A673 (cell line): ENCODE results near the gene GGTA1.

Source experiments
- EZH2 ChIP-seq: fragments of 200-600 bp; sonication (generic); IDR thresholded peaks from 2 replicates; pipeline ENCODE4 v1.6.1; 2017; ENCODE audit warnings: borderline replicate concordance, low read depth, mild to moderate bottlenecking, mixed read lengths, antibody characterized with exemption, low read length; ENCODE audit not compliant: poor library complexity, severe bottlenecking
- TF ChIP-seq, protein P1 (sequence below): fragments of 300-800, 200-600 bp; sonication (generic); conservative IDR thresholded peaks from 2 replicates; pipeline ENCODE4 v1.5.1; 2017; ENCODE audit warnings: low read depth, mild to moderate bottlenecking, antibody characterized with exemption, low read length, moderate library complexity, mixed read lengths

DNA sequence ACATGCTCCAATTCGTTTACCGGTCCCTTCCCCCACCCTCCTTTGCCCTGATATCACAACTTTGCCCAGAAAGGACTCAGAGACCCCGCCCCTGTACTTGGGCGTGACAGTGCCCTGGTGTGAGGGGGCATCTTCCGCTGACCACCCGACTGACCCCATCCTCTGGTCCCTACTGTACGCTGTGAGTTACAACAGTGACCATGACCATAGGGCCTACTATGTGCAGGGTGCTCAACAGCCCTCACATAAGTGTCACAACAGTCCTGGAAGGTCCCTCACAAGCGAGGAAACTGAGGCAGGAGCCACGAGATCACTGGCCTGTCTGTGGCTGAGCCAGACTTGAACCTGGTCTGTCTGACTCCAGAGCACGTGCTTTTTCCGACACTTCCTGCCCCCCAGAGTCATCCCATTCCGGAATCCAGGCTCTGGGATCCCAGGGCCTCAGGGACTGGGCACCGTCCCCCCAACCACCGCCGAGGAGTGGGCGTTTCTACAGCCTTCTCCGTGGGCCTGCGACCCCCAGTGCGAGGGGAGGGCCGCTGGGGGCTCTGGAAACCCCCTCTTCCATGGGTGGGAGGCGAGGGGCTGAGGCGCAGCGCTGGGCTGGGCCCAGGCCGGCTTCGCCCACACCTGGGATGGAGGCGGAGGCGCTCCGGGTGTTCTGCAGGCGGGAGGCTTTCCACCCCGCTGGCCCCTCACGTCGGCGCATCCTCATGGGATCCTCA, 45.7 kb upstream of the GGTA1 start:
- TF ChIP-seq, protein P1, sequence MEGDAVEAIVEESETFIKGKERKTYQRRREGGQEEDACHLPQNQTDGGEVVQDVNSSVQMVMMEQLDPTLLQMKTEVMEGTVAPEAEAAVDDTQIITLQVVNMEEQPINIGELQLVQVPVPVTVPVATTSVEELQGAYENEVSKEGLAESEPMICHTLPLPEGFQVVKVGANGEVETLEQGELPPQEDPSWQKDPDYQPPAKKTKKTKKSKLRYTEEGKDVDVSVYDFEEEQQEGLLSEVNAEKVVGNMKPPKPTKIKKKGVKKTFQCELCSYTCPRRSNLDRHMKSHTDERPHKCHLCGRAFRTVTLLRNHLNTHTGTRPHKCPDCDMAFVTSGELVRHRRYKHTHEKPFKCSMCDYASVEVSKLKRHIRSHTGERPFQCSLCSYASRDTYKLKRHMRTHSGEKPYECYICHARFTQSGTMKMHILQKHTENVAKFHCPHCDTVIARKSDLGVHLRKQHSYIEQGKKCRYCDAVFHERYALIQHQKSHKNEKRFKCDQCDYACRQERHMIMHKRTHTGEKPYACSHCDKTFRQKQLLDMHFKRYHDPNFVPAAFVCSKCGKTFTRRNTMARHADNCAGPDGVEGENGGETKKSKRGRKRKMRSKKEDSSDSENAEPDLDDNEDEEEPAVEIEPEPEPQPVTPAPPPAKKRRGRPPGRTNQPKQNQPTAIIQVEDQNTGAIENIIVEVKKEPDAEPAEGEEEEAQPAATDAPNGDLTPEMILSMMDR, result no peak
- TF ChIP-seq EZH2, result no peak
